NCI-H2081 treated with DMSO at 0.1 percent for 48 hours (cell line): ENCODE results near the gene ITGA1.
"Not testable (repeated sequence)": the region's sequence is repeated elsewhere in the genome, so short reads cannot be mapped to it uniquely, and the experiment has no call there.

Experiments used
- DNase-seq: peaks from one replicate; lab custom pipeline; 2025; lab: John Stamatoyannopoulos, UW

The ITGA1 gene

DNA sequence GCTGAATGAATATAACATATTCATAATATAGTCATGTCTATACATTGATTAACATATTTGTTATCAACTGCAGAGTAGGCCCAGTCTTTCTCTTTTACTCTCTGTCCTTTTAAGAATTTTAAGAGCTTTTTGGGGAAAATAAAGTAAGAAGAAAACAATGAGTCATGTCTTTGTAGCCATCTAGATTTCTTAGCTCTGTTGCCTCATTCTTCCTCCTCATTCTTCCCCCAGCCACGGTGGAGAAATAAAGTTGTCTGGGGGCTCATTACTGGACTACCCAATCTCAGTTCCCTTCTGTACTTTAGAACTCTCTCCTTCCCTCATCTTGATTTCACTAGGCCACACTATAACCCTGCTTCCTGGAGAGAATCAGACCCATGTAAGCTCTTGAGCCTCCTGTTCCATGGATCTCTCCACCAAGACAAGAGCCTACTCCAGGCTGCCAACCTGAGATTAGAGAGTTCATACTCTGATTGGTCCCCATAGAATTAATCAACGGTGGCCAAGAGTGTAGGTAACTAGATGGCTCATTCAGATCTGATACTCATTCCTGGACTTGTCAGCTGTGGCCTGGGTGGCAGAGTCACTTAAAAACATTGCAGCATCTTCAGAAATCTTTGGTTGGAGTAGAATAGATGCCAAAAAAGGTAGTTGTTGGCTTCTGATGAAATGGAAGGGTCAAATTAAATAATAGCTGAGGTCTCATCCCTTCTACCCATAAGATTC is 44.2 kb downstream of the ITGA1 start:
- no peak for DNase-seq

- DNase-seq: no peak
These were observed 46.6 kb downstream of the ITGA1 start for GRCh38 chr5:52834320-52834719.

- DNase-seq: no peak
These were observed 49.4 kb downstream of the ITGA1 start for GRCh38 chr5:52837068-52837467.

DNA sequence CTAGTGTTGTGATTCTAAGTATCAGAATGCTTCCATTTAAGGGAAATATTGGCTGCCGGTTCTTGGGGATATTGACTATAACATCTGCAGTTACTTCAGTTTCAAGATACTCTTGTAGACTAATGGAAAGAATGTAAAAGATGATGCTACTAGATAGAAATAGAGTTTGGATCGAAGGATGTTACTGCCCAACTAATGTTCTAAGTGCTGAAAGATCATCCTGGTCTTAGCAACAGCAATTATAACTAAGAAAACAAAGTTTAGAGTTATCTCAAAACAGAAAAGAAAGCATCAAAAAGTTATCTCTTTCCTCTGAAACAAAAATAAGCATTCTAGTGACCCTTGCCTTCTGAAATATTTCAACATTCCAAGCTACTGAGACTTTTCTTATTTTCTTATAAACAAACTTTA is 49.9 kb downstream of the ITGA1 start:
- no peak for DNase-seq

DNA sequence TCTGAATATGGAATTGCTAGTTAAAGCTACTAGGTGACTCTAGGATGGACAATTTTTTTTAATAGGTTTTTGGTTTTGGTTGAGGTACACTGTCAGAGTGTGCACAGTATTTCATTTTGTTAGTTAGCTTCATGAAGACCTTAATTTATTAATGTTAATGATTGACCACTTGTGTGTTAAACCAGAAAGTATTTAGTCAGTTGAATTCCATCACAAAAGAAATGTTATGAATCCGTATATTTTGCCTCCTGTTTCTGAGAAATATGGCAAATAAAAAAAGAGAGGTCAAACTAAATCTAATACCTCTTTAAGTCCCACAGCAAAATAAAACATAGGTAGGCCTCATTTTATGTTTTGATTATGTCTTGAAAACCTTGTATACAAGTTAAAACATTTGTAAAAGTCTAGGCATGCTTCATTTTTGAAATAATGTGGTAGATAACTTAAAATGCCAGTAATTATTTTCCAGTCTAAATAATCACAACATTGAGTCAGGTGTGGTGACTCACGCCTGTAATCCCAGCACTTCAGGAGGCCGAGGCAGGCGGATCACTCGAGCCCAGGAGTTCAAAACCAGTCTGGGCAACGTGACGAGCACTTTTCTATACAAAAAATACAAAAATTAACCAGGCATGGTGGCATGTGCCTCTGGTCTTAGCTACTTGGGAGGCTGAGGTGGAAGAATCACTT is 50.8 kb downstream of the ITGA1 start:
- no peak for DNase-seq

GRCh38 chr5:52839285-52839684 is 51.6 kb downstream of the ITGA1 start:
- no peak for DNase-seq

DNA sequence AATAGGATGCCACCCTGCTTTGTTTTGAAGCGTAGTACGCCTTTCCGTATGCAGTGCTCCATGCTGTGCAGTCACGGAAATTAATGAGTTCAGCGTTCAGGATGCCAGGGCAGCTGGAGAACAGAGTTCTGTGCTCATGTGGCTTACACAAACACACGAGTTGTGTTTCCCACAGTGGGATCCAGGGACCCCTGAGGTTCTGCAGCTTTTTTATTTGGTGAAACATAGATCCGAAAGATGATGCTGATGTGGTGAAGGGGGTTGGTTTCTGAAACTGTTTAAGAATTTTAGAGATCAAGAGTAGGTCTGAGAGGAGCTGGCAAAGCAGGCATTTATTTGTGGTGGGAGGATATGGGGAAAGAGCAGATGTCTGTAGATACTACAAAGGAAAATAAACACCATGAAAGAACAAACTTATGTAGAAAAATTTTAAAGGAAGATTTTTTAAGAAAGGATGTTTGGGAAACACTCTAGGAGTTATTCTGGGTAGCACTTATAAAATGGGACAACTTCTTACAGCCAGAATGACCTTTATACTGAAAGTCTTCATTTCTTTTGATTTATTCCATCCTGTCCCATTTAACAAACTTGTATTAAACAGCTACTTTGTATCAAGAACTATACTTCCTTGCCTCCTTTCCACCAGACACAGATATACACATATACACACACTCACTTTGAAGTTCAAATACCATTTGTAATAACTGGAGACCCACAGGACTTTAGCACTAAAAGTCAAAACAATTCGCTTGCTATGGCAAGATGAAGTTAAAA is 52.7 kb downstream of the ITGA1 start:
- peak; percentile 20 for DNase-seq

GRCh38 chr5:52841114-52841513 is 53.4 kb downstream of the ITGA1 start:
- no peak for DNase-seq

DNA sequence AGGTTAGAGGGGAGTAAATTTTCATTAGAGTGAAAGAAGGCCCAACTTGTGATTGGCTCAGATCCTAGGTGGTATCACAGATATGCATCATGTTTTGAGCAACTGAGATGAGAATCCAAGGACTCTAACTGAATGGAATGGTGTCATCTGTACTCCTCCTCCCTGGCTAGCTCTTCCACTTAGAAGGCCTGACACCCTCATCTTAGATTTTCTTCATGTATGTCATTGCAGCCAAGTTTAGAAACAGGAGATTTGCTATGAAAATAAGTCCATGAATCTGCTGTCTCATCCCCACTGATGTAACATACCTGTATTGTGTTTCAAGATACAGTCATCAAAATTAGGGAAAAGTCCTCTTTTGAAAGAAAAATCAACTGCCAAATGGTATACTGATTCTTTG is 54.4 kb downstream of the ITGA1 start:
- no peak for DNase-seq

- no peak for DNase-seq
These were observed 57.2 kb downstream of the ITGA1 start for GRCh38 chr5:52844885-52845284.

DNA sequence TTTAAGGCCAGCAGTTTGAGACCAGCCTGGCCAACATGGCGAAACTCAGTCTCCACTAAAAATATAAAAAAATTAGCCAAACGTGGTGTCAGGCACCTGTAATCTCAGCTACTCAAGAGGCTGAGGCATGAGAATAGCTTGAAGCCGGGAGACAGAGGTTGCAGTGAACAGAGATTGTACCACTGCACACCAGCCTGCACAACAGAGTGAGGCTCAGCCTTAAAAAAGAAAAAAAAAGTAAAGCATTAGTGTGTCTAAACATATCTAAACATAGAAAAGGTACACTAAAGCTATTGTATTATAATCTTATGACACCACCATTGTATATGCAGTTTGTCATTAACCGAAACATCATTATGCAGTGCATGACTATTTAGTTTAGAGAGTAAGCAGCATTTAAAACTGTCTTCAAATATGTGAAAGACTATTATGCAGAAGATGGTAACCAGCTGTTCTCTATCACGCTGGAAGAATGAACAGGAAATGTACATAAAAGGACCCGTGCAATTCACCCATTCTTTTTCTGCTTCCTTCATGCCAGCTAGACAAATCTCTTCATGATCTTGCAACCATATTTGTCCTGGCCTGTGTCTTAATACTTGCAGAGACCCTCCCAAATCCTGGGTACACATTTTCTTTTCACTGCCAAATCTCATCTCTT is 58.6 kb downstream of the ITGA1 start:
- no peak for DNase-seq

DNA sequence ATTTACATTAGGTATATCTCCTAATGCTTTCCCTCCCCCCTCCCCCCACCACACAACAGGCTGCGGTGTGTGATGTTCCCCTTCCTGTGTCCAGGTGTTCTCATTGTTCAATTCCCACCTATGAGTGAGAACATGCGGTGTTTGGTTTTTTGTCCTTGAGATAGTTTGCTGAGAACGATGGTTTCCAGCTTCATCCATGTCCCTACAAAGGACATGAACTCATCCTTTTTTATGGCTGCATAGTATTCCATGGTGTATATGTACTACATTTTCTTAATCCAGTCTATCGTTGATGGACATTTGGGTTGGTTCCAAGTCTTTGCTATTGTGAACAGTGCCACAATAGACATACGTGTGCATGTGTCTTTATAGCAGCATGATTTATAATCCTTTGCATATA is 61.0 kb downstream of the ITGA1 start:
- not testable (repeated sequence) for DNase-seq

GRCh38 chr5:52849544-52849943 is 61.8 kb downstream of the ITGA1 start:
- no peak for DNase-seq

DNA sequence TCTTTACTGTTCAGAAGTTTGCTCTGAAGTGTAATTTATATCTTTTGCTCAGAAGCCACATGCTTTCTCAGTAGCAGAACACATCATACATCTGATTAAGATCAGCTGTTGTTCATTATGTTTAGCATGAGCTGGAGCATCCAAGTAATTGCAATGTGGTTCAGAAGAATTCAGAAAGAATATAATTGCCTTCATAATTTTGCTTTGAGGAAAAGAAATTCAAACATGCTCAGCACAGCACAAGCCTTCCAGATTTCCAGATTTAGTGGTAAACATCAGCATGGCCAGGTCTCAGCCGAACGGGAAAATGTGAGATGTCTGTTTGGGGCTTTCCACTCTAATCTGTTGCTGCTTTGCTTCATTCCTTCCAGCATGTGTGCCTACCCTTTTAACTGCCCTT is 65.9 kb downstream of the ITGA1 start:
- no peak for DNase-seq

- no peak for DNase-seq
These were observed 66.6 kb downstream of the ITGA1 start for GRCh38 chr5:52854301-52854700.

DNA sequence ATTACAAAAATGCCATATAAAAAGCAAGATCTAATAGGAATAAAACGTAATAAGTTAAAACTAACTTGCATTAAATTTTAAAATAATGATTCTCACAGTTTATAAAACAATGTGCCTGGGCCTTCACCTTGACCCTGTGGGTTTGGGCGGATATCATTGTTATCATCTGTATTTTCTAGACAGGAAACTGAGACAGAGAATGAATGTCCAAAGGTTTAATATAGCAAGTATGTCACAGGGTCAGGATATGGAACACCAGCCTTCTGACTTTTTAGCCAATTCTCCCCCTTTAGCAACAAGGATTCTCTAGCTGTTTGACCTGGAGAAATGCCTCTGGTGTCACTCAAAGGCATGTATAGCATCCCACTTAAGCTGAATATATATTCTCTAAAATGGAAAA is 67.2 kb downstream of the ITGA1 start:
- no peak for DNase-seq

GRCh38 chr5:52856564-52856963 is 68.8 kb downstream of the ITGA1 start:
- DNase-seq: no peak

DNA sequence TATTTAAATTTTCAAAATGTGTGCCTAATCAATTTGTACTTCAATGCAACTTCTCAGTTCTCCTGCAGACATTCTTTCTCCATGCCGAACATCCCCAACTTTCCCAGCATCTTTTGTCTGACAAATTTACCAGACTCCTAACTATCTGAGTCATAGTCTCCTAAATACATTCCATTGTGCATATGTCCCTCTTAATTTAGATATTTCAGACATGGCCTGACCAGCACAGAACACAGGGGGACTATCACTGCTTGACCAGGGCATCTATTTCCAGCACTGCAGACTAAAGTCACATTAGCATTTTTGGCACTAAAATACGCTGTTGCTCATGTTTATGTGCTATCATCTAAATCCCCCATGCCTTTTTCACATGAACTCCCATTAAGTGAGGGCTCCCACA is 71.9 kb downstream of the ITGA1 start:
- DNase-seq: no peak

DNA sequence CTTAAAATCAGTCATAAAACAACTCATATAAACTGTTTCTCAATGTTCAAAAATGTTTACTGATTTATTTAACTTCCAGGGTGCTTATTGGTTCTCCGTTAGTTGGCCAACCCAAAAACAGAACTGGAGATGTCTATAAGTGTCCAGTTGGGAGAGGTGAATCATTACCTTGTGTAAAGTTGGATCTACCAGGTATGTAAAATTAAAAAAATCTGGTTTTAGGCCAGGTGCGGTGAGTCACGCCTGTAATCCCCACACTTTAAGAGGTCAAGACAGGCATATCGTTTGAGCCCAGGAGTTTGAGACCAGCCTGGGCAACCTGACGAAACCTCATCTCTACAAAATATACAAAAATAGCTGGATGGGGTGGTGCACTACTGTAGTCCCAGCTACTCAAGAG is 73.7 kb downstream of the ITGA1 start:
- DNase-seq: no peak

- DNase-seq: no peak
These were observed 76.1 kb downstream of the ITGA1 start for GRCh38 chr5:52863715-52864290.

DNA sequence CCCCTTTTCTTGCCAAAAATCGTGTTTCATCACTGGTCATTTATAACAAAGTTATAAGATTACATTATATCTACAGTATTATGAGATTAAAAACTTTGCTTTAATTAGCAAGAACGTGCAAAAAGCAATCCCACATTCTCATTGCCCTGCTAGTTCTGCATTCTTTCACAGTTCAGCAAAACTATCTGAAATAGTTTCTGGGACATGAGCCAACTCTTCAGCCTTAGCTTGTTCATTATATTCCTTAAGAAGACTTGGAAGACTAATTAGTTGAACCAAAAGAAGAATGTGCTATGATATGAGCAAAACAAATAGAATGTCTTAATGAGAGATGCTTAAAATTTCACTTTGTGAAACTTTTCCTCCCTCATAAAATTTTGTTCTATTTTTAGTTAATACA is 76.7 kb downstream of the ITGA1 start:
- DNase-seq: no peak

- DNase-seq: no peak
These were observed 77.2 kb downstream of the ITGA1 start for GRCh38 chr5:52864884-52865283.
